M059J (cell line): Measurements from ENCODE around the gene CAPN12. TPM values are rescaled to one million over a fixed set of nuclear protein-coding genes. Genes with fewer than 3 reads are reported as not detected.
"Not testable (repeated sequence)": the region's sequence is repeated elsewhere in the genome, so short reads cannot be mapped to it uniquely, and the experiment has no call there.

Experiments
- DNase-seq: peaks from one replicate; pipeline ENCODE4 v3.0.0-alpha.2; 2012; ENCODE audit warnings: low read depth
- total RNA-seq: library from RNA; depleted of rRNA; stranded (reverse); fragments of >200 nt; shearing (Covaris generic); gene quantifications from 2 replicates; pipeline ENCODE4 v1.2.3, GENCODE V29; 2014; rRNA removed

CAPN12 gene, protein sequence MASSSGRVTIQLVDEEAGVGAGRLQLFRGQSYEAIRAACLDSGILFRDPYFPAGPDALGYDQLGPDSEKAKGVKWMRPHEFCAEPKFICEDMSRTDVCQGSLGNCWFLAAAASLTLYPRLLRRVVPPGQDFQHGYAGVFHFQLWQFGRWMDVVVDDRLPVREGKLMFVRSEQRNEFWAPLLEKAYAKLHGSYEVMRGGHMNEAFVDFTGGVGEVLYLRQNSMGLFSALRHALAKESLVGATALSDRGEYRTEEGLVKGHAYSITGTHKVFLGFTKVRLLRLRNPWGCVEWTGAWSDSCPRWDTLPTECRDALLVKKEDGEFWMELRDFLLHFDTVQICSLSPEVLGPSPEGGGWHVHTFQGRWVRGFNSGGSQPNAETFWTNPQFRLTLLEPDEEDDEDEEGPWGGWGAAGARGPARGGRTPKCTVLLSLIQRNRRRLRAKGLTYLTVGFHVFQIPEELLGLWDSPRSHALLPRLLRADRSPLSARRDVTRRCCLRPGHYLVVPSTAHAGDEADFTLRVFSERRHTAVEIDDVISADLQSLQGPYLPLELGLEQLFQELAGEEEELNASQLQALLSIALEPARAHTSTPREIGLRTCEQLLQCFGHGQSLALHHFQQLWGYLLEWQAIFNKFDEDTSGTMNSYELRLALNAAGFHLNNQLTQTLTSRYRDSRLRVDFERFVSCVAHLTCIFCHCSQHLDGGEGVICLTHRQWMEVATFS
- 1.0 TPM in 2 replicates for total RNA-seq

DNA sequence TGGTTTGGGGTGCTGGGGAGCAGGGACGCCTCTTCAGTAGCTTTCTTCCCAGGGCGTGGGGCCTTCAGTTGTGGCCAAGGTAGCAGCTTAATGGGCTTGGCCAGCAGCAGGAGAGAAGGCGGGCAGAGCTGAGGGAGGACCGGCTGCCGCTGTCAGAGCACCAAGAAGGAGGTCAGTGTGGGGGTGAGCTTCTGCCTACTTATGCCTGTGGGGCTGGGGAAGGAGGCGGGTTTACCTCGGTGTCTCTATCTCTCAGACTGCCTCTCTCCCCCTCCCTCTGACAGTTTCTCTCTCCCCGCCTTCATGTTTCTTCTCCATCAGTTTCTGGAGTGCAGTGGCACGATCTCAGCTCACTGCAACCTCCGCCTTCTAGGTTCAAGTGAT, at the start of gene CAPN12:
TSS of gene CAPN12 (minus strand) at position 177 of the 384 bp plus-strand sequence. CDS start 309 bp downstream, outside the sequence.
- no peak for DNase-seq

DNA sequence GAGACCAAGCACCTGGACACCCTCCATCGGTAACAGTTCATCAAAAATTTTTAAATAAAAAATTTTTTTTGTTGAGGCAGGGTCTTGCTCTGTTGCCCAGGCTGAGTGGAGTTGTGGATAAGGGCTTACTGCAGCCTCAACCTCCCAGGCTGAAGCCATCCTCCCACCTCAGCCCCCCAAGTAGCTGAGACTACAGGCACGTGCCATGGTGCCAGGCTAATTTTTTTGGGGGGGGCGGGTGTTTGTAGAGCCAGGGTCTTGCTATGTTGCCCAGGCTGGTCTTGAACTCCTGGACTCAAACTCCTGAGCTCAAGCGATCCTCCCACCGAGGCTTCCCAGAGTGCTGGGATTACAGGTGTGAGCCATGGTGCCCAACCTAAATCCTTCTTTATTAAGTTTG, 49.4 kb upstream of the CAPN12 start:
- DNase-seq: no peak

DNA sequence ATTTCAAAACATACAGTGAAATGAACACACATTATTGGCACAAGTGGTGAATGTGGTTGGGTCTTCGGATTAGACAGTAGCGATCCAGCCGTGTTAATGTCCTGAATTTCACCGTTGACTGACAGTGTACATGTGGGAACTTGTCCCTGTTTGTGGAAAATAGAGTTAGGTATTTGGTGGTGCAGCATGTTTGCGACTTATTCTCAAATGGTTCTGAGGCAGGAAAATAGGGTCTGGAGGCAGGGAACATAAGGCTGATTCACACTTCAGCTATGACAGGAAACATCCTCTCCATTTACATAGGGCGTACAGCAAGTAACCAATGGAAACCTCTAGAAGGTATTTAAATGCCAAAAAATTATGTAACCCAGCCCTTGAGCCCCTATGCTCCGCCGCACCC, 48.9 kb upstream of the CAPN12 start:
- DNase-seq: no peak

DNA sequence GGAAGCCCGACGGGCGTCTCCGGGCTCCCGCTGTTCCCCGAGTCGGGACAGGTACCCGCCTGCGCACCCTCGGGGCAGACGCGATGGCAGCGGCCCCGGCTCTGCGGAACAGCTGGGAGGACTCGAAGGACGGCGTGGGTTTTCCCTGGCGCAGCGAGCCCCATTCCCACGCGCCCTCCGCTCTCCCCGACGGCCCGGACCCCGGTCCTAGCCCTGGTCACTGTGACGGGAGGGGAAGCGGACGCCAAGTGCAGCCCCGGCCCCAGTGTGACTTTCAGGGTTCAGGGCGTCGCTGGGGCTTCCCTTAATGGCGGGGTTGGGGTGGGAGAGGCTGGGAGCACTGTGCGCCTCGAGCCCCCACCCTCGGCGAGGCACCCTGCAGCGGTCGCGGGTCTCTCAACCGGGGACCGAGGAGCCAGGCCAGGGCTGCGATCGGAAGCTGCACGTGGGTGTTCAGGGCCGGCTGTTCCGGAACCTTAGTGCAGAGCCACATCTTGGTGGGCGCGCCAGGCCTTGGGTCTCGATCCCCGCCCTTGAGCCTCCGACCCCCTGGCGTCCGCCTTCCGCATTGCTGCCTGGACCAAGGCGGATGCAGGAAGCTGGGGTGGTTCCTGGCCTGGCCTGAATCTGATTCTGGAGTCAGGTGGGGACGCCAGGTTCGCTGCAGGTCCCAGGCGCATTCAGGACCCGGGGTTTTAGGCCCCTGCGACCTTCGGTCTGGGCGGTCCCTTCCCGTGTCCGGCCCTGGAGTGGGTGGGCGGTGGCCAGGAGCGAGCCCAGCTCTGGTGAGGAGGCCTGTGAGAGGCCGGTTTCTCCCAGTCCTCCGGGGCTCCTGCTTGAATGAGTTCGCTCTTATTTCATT, 48.2 kb upstream of the CAPN12 start:
- DNase-seq: no peak

DNA sequence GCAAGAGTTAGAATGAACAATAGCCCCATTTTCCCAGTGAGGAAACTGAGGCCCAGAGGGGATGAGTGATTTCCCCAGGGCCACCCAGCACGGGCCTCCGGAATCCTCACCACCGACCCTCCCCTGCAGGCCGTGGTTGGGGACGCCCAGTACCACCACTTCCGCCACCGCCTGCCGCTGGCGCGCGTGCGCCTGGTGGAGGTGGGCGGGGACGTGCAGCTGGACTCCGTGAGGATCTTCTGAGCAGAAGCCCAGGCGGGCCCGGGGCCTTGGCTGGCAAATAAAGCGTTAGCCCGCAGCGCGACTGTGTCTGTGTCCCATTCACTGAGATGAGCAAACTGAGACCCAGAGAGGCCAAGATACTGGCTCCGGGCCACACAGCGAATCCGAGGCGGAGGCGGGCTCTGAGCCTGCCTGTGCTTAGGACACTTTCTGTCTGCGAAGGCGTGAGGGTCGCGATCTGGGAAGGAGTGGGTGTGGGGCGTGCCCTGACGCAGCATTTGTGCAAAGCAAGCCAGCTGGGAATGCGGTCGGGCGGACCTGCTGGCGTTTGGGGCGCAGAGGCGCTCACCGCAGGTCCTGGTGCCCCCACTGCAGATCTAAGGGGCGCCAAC, 47.3 kb upstream of the CAPN12 start:
- not testable (repeated sequence) for DNase-seq

DNA sequence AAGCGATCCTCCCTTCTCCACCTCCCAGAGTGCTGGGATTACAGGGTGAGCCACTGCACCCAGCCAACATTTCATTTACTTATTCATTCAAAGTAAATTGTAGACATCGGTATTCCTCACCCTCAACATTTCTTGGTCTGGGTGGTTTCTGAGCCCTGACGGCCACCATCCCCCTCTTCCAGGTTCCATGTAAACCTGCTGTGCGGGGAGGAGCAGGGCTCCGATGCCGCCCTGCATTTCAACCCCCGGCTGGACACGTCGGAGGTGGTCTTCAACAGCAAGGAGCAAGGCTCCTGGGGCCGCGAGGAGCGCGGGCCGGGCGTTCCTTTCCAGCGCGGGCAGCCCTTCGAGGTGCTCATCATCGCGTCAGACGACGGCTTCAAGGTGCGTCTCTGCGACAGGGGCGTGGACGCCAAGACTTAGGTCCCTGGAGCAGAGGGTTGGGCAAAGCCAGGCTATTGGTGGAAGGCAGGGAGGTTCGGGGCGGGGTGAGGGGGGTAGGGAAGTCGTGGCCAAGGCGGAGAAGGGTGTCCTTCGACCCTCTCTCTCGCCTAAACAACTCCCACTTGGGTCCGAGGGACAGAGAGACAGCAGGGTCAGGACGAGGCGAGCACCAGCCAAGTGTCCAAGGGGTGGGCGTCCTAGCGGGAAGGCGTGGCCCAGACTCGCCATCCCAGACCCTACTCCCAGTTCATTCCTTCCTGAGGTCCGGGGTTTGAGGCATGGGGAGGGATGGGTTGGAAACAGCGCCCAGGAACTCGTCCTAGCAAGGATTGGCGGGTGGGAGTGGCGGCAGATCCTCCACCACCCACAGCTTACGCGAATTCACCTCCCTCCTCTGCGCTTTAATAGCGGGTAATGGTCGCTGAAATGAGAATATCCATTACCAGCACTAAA, 46.5 kb upstream of the CAPN12 start:
- DNase-seq: not testable (repeated sequence)

DNA sequence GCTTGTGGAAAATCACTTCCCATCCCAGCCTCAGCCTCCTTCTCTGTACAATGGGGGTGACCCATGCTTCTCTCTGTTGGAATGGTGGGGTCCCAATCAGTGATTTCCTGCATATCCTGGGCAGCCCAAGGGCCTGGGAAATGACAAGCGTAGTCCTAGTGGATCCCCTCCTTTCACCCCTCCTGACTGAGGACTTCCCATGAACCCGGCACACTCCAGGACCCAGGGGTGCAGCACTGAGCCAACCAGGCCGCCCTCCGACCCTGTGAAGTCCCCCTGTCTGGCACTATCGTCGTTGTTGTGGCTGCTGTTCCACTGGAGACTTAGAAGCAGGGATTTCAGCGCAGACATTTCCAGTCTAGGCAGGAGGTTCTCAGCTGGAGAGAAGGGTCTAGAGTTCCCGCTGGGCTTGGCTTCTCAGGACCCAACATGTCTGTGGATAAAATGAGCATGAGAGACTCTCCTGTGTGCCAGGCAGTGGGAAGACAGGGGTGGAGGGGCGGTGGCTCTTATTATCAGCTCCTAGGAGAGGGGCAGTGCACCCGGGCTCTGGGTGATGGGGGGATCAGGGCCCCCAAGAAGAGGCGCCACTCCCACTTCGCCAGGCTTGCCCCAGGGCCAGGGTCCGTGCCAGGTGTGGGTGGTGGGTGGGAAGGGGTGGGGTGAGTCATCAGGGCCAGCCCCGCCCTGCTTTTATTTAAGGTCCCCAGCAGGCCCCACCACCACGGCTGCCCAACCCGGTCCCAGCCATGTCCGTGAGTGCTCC, 44.4 kb upstream of the CAPN12 start, which contains the start of gene LGALS7B:
TSS of gene LGALS7B (plus strand) at position 723 of the 766 bp plus-strand sequence. CDS start at position 750, 27 bp downstream.
- no peak for DNase-seq

DNA sequence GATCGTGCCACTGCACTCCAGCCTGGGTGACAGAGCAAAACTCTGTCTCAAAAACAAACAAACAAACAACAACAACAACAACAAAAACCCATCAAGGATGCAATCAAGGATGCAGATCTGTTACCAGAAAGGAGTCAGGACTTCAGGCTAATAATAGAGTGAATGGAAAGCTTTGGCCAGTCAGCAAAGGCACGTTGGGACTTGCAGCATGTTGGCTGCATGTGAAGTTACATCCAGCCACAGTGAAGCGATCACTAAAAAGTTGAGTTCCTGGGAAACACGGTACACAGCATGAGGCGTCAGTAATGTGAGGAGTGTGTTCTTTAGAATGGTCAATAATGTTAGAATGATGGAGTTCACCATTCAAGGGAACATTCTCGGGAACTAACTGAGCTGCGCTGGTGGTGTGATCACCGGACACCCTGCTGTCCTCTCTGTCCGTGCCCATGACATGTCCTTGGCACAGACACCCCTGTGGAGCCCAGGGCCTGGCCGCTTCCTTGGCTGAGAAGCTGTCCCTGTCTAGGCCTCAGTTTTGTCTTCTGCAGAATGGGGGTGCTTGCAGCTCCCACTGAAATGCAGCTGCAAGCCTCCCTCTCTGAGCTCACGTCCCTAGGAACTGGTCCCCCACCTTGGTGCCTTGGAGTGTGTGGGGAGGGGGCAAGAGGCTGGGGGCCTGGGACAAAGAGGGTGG, 42.4 kb upstream of the CAPN12 start:
- no peak for DNase-seq

DNA sequence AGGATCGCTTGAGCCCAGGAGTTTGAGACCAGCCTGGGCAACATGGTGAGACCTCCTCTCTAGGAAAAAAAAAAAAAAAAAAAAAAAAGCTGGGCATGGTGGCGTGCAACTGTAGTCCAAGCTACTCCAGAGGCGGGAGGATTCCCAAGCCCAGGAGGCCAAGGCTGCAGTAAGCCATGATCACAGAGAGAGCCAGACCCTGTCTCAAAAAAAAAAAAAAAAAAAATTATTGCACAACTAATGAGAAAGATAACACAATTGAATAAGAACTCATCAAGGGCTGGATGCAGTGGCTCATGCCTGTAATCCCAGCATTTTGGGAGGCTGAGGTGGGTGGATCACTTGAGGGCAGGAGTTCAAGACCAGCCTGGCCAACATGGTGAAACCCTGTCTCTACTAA, 41.8 kb upstream of the CAPN12 start:
- not testable (repeated sequence) for DNase-seq

DNA sequence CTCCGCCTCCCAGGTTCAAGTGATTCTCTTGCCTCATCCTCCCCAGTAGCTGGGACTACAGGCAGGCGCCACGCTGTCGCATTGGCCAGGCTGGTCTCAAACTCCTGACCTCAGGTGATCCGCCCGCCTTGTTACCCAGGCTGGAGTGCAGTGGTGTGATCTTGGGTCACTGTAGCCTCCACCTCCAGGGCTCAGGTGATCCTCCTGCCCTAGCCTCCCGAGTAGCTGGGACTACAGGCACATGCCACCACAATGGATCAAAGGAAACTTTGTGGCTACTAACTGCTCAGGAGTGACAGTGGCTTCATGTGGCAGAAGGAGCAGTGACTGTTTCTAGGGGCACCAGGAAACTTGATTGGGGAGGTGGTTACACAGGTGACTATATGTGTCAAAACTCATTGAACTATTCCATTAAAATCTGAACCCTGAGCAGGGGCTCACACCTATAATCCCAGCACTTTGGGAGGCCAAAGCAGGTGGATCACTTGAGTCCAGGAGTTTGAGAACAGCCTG, 41.0 kb upstream of the CAPN12 start:
- DNase-seq: no peak

DNA sequence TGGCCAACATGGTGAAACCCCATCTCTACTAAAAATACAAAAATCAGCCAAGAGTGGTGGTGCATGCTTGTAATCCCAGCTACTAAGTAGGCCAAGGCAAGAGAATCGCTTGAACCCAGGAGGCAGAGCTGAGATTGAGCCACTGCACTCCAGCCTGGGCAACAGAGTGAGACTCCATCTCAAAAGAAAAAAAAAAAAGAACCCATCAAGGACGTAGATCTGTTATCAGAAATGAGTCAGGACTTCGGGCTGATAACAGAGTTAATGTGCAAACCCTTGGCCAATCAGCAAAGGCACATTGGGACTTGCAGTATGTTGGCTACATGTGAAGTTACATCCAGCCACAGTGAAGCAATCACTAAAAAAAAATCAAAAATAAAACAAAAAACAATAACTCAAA, 40.0 kb upstream of the CAPN12 start:
- no peak for DNase-seq

DNA sequence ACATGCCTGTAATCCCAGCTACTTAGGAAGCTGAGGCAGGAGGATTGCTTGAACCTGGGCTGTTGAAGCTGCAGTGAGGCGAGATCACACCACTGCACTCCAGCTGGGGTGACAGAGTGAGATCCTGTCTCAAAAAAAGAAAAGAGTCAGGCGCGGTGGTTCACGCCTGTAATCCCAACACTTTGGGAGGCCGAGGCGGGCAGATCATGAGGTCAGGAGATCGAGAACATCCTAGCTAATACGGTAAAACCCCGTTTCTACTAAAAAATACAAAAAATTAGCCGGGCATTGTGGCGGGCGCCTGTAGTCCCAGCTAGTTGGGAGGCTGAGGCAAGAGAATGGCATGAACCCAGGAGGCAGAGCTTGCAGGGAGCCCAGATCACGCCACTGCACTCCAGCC, 37.9 kb upstream of the CAPN12 start:
- not testable (repeated sequence) for DNase-seq

DNA sequence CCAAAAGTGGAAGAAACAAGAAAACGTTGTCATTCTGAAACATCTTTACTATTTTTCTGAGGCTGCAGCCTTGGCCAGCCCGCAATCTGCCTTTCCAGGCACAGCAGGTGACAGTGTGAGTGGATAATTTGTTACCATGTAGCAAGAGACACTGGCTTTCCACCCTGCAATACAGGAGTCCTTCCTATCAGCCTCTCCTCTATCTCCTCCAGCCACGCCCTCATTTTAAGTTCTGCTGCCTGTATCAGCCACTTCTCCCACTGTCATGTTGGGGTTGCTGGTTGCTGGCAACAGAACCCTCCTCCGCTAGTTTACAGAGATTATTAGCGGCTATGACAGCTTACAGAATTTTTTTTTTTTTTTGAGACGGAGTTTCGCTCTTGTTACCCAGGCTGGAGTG, 36.8 kb upstream of the CAPN12 start:
- DNase-seq: no peak

DNA sequence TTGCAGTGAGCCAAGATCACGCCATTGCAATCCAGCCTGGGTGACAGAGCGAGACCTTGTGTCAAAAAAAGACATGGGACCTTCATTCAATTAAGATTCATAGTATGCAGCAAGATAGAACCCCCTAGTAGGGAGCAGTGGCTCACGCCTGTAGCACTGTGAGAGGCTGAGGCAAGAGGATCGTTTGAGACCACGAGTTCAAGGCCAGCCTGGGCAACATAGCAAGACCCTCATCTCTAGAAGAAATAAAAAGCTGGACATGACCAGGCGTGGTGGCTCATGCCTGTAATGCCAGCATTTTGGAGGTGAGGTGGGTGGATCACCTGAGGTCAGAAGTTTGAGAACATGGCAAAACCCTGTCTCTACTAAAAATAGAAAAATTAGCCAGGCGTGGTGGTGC, 36.2 kb upstream of the CAPN12 start:
- no peak for DNase-seq

DNA sequence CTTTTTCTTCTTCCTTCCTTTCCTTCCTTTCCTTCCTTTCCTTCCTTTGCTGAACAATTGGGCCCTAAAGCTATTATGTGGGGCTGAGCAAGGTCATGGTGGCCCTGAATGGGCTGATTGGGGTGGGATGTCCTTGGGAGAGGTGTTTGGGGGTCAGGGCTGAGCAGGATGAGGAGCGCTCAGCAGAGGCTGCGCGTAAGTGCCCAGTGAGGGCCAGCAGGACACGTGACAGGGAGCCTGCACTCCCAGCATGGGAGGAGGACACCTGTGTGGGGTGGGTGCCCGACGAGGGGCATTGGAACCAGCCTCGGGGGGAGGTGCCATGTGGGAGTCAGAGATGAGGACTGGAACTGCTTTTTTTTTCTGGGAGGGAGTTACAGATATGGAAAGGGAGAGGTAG, 34.5 kb upstream of the CAPN12 start:
- no peak for DNase-seq

DNA sequence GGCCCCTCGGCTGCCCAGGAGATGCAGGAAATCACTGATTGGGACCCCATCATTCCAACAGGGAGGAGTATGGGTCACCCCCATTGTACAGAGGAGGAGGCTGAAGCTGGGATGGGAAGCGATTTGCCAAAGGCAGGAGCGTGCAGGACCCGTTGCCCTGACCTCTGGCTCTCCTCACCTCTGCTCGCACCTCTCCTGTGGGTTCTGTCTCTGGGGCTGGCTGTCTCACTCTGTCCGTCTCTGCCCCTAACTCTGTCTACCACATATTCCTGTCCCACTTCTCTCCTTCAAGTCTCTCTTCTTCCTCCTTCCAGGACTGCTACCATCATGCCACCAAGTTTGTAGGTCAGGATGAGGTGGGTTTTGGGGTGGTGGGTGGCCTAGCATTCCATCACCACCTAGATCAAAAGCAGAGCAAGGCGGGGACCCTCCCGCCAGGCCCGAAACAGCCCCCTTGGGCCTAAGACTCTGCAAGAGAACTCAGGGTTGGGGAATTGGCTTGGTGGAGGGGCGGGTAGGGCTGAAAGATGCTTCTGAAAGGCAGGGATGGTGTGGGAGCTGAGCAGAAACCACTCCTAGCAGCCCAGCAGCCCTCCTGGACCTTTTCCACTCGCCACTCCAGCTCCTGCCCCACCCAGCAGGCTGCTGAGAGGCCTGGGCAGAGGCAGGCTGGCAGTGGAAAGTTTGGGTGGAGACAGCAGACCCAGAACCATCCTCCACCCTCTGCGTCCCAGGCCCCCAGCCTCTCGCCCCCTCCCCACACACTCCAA, 30.1 kb upstream of the CAPN12 start:
- no peak for DNase-seq

DNA sequence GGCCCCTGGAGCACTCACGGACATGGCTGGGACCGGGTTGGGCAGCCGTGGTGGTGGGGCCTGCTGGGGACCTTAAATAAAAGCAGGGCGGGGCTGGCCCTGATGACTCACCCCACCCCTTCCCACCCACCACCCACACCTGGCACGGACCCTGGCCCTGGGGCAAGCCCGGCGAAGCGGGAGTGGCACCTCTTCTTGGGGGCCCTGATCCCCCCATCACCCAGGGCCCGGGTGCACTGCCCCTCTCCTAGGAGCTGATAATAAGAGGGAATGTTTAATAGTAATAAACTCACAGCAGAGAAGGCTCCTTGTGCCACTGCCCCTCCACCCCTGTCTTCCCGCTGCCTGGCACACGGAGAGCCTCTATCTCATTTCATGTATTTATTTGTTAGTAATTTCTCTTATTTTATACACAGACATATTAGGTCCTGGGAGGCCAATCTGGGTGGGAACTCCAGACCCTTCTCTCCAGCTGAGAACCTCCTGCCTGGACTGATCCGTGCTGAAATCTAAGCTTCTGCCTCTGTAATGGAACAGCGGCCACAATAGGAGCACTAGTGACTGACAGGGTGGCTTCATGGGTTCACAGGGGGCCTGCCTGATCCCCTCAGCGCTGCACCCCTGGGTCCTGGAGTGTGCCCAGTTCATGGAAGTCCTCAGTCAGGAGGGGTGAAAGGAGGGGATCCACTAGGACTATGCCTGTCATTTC, 29.3 kb upstream of the CAPN12 start, which contains the start of gene LGALS7:
TSS of gene LGALS7 (minus strand) at position 49 of the 709 bp plus-strand sequence. CDS start at position 24, 25 bp downstream.
- no peak for DNase-seq
